Measurements from ENCODE around the gene ST8SIA1. TPM values are rescaled to one million over a fixed set of nuclear protein-coding genes. Genes with fewer than 3 reads are reported as not detected.

Gene ST8SIA1
- total RNA-seq, 1 experiment from 2014 or later, result not detected

DNA sequence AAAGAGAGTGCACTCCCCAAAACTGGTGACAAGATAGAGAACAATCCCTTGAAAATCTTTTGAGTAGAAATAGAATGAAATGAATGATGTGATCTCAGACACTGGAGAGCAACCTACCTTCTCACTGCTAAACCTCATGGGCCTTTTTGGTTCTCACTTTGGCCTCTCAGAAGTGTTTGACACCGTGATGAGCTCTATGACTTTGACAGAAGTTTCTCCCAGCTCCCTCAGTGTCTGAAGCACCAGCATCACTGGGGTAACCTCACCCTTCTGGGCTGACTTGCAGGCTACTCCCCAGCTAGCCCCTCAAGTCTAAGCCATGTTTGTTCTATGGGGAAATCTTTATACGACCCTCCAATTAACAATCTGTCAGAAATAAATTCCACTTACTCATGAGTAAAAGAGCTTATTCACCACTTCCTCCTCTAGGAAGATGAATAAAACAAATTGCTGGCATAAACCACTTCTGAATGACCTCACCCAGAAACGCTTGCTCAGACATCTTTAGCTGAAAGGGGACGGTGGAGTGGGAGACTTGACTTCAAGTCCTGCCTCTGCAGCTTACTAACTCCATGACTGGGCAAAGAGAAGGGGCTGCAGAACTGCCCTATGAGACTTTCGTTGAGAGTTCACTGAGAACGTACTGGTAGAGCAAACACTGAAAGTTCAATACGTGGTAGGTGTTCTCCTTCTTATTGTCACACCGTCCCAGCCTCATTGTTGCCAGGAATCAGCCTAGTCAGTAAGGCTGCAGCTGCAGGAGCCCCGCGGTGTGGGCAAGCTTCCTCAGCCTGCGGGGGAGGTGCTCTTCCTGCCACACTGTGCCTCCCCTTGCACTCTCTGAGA lies 46.5 kb downstream of the ST8SIA1 start:
- Histone ChIP-seq H2BK20ac (ENCODE audit: low read depth, low read length, poor library complexity, severe bottlenecking) (no peak overlapping the region), H2BK5ac (ENCODE audit: insufficient read length, low read length) (no peak overlapping the region), H3K23ac (ENCODE audit: insufficient read length, low read depth, low read length) (no peak overlapping the region), H3K9me3 (ENCODE audit: control insufficient read depth, low read depth, low read length) (no peaks in the 10 kb centered on the region), H3K27me3 (ENCODE audit: insufficient read depth, low read length) (no peaks in the 10 kb centered on the region), H3K4ac (ENCODE audit: low read depth, low read length) (no peak overlapping the region), H2BK15ac (ENCODE audit: low read depth, low read length) (no peak overlapping the region), H4K91ac (ENCODE audit: insufficient read length, low read depth, low read length) (no peak overlapping the region), H3K9ac (ENCODE audit: extremely low read depth, insufficient read length, low read length) (no peak overlapping the region), H3K79me1 (ENCODE audit: insufficient read depth, low read depth, low read length, poor library complexity, severe bottlenecking) (no peaks in the 10 kb centered on the region), H4K8ac (replicated peaks; ENCODE audit: insufficient read length, low read depth, low read length) (no peak overlapping the region), H3K18ac (ENCODE audit: insufficient read length, low read depth, low read length) (no peak overlapping the region), H2BK120ac (ENCODE audit: low read depth, low read length, poor library complexity, severe bottlenecking) (no peak overlapping the region), H2AK5ac (ENCODE audit: insufficient read length, low read length) (no peak overlapping the region), H3K56ac (ENCODE audit: insufficient read length, low read depth, low read length) (no peak overlapping the region), H3K4me2 (ENCODE audit: insufficient read depth, insufficient read length, low read length) (peak overlapping the region; percentile 5), H2BK12ac (ENCODE audit: insufficient read length, low read depth, low read length) (no peak overlapping the region), H3T11ph (ENCODE audit: low read length) (no peak overlapping the region), H3K23me2 (ENCODE audit: insufficient read length, low read depth, low read length, poor library complexity, severe bottlenecking) (no peaks in the 10 kb centered on the region), H4K20me1 (ENCODE audit: control insufficient read depth, insufficient read depth, insufficient read length) (no peaks in the 10 kb centered on the region), H3K14ac (ENCODE audit: insufficient read depth, low read length) (no peak overlapping the region), H3K79me2 (ENCODE audit: insufficient read depth, low read length) (no peaks in the 10 kb centered on the region), H3K4me1 (ENCODE audit: insufficient read depth, low read length) (peaks cover 5% of the 10 kb centered on the region; the same call in 1 of the 2 replicates), H3K27ac (ENCODE audit: insufficient read length, low read depth, low read length) (no peak overlapping the region), H2AFZ (ENCODE audit: low read length) (no peak overlapping the region), H4K5ac (ENCODE audit: insufficient read length, low read depth, low read length) (no peak overlapping the region)
- Mint-ChIP-seq H3K27me3 (ENCODE audit: low read depth) (peaks cover 9% of the 10 kb centered on the region; the same call in 1 of the 2 replicates), H3K9me3 (no peaks in the 10 kb centered on the region), H3K4me3 (no peak overlapping the region; a peak in 2 of 5 replicates), H3K36me3 (ENCODE audit: insufficient read depth in 1 of 3, low read depth in 3 of 3) (no peaks in the 10 kb centered on the region), H3K4me1 (peaks cover 18 to 23% of the 10 kb centered on the region in 2 experiments), H3K27ac (peak overlapping the region in 1 of 3 experiments; percentile 37; a peak in 1 of 7 replicates)
- no CpG with 5 or more reads among the region's 11 CpGs for WGBS (ENCODE audit: extremely low coverage, insufficient read length, low lambda C conversion rate)
- peak; percentile 64 for DNase-seq
- TF ChIP-seq, protein P1, sequence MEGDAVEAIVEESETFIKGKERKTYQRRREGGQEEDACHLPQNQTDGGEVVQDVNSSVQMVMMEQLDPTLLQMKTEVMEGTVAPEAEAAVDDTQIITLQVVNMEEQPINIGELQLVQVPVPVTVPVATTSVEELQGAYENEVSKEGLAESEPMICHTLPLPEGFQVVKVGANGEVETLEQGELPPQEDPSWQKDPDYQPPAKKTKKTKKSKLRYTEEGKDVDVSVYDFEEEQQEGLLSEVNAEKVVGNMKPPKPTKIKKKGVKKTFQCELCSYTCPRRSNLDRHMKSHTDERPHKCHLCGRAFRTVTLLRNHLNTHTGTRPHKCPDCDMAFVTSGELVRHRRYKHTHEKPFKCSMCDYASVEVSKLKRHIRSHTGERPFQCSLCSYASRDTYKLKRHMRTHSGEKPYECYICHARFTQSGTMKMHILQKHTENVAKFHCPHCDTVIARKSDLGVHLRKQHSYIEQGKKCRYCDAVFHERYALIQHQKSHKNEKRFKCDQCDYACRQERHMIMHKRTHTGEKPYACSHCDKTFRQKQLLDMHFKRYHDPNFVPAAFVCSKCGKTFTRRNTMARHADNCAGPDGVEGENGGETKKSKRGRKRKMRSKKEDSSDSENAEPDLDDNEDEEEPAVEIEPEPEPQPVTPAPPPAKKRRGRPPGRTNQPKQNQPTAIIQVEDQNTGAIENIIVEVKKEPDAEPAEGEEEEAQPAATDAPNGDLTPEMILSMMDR (conservative IDR thresholded peaks at IDR 0.05), result no peak
